ENCODE measurements around the gene PACRG.

GRCh38 chr6:162711376-162711775 is 16.4 kb upstream of the PACRG start:
- TF ChIP-seq CTCF (IDR thresholded peaks at IDR 0.05) (no peak), POLR2AphosphoS5 (IDR thresholded peaks at IDR 0.05; ENCODE audit: low read depth, low read length) (no peak), SIN3A (IDR thresholded peaks at IDR 0.05; ENCODE audit: borderline replicate concordance, insufficient read depth, low read depth, low read length) (no peak)
